Thoracic aorta (tissue), 2 donors: ENCODE data around the gene HRCT1. TPM values are rescaled to one million over a fixed set of nuclear protein-coding genes. Genes with fewer than 3 reads are reported as not detected.
"Not testable (repeated sequence)": the region's sequence is repeated elsewhere in the genome, so short reads cannot be mapped to it uniquely, and the experiment has no call there.

Experiments used
- ATAC-seq: fragments of 150-250 bp; one replicate; pipeline ENCODE4 v1.8.0; 2017; ENCODE audit warnings: low read depth; ENCODE audit not compliant: insufficient number of reproducible peaks, low FRiP score
- DNase-seq: peaks from one replicate; pipeline ENCODE4 v3.0.0-alpha.2; 2020; ENCODE audit warnings: low spot score
- H3K27ac ChIP-seq, 2 donors: fragments of 200-600 bp; sonication (generic); 1 replicate in 1 of 2; 2 replicates in 1 of 2; pipeline ENCODE4 v1.5.1; 2016; ENCODE audit warnings: mild to moderate bottlenecking in 2 of 2, moderate library complexity in 2 of 2
- H3K27me3 ChIP-seq: fragments of 200-600 bp; sonication (generic); replicated peaks from 2 replicates; pipeline ENCODE4 v1.6.0; 2016; ENCODE audit warnings: mild to moderate bottlenecking; ENCODE audit not compliant: insufficient read depth
- H3K36me3 ChIP-seq: fragments of 200-600 bp; sonication (generic); one replicate; pipeline ENCODE4 v1.5.1; 2016
- H3K4me1 ChIP-seq, 2 donors: fragments of 200-600 bp; sonication (generic); 1 replicate in 1 of 2; 2 replicates in 1 of 2; pipeline versions ENCODE4 v1.5.1 to v1.6.0; 2016; ENCODE audit warnings: low read depth in 2 of 2, mild to moderate bottlenecking in 1 of 2; ENCODE audit not compliant: control insufficient read depth in 1 of 2
- H3K4me3 ChIP-seq: fragments of 200-600 bp; sonication (generic); 2 replicates; pipeline ENCODE4 v1.5.1; 2016; ENCODE audit warnings: mild to moderate bottlenecking
- H3K9me3 ChIP-seq: fragments of 200-600 bp; sonication (generic); 2 replicates; pipeline ENCODE4 v1.5.1; 2016
- total RNA-seq, 2 donors: library from RNA; depleted of rRNA; stranded (reverse); fragments of >200 nt; gene quantifications; one replicate each; pipeline versions ENCODE4 v1.1.0 to v1.2.3, GENCODE V29; 2016
- TF ChIP-seq, protein P1 (sequence below): fragments of 200-600 bp; sonication (generic); IDR thresholded peaks from one replicate; pipeline ENCODE4 v1.5.1; 2019; ENCODE audit warnings: antibody characterized with exemption

The HRCT1 gene
- total RNA-seq, 2 donors from 2014 or later = 20.4 to 23.6 TPM

GRCh38 chr9:35933550-35934067 lies 27.6 kb downstream of the HRCT1 start:
- H3K36me3 ChIP-seq = no peaks in the 10 kb centered on the region
- TF ChIP-seq, protein P1, sequence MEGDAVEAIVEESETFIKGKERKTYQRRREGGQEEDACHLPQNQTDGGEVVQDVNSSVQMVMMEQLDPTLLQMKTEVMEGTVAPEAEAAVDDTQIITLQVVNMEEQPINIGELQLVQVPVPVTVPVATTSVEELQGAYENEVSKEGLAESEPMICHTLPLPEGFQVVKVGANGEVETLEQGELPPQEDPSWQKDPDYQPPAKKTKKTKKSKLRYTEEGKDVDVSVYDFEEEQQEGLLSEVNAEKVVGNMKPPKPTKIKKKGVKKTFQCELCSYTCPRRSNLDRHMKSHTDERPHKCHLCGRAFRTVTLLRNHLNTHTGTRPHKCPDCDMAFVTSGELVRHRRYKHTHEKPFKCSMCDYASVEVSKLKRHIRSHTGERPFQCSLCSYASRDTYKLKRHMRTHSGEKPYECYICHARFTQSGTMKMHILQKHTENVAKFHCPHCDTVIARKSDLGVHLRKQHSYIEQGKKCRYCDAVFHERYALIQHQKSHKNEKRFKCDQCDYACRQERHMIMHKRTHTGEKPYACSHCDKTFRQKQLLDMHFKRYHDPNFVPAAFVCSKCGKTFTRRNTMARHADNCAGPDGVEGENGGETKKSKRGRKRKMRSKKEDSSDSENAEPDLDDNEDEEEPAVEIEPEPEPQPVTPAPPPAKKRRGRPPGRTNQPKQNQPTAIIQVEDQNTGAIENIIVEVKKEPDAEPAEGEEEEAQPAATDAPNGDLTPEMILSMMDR = no peak
- DNase-seq (no peak), ATAC-seq (no peak)
- no peaks in the 10 kb centered on the region for H3K9me3 ChIP-seq
- peaks cover 31 to 48% of the 10 kb centered on the region in 2 donors for H3K4me1 ChIP-seq
- no peaks in the 10 kb centered on the region for H3K27me3 ChIP-seq
- H3K27ac ChIP-seq = peak overlapping the region; percentile 6 to 36
- H3K4me3 ChIP-seq = no peak overlapping the region

GRCh38 chr9:35934069-35934468 lies 28.1 kb downstream of the HRCT1 start:
- H3K27ac ChIP-seq = peak overlapping the region; percentile 6 to 37
- peaks cover 31 to 53% of the 10 kb centered on the region in 2 donors for H3K4me1 ChIP-seq
- H3K27me3 ChIP-seq, H3K9me3 ChIP-seq, DNase-seq, H3K4me3 ChIP-seq, H3K36me3 ChIP-seq, ATAC-seq: not testable (repeated sequence)

DNA sequence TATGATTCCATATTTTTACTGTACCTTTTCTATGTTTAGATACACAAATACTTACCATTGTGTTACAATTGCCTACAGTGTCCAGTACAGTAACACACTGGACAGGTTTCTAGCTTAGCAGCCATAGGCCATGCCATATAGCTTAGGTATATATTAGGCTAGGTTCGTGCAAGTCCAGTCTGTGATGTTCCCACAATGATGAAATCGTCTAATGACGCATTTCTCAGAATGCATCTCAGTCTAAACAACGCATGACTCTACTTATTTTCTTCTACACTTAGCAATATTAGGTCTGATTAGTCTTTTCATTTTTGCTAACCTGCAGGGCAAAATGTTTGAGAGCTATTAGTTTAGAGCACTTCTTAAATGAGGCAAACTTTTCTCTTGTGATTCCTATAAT lies 29.3 kb downstream of the HRCT1 start:
- TF ChIP-seq, protein P1 = no peak
- Histone ChIP-seq H3K9me3 (no peaks in the 10 kb centered on the region), H3K4me1 (peaks cover 31 to 63% of the 10 kb centered on the region in 2 donors), H3K36me3 (no peaks in the 10 kb centered on the region), H3K27me3 (no peaks in the 10 kb centered on the region), H3K4me3 (no peak overlapping the region), H3K27ac (peak overlapping the region; percentile 83 to 95)
- no peak for ATAC-seq
- DNase-seq = no peak

DNA sequence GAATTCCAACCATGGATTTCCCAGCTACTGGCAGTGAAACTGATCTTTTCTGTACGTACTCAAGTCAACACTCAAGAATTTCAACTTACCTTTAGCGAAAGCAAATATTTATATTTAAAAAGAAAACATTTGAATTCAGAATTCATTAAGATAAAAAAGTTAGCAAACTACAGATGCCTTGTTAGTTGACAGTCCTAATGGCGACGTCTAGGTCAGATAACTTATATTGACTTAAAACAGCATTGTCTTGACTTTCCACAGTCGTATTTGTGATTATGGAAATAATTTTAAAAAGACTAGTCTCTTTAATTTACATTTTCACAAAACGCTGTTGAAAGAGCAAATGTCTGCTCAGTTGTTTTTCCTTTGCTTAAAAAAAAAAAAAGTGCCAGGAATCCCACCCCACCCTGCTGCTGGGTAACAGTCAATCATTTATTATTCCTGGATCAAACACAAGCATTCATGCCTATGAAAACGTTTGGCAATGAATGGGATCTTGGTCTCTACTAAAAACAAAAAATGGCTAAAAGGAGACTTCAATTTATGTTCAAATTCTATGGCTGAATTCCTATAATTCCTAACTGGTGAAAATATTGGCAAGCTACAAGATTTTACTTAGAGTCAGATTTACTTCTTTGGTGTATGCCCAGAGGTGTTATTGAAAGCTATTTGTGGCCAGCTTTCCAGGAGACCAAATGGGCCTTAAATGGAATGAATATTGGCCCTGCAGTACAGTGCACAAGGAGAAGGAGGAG lies 29.9 kb downstream of the HRCT1 start:
- ATAC-seq (peak; percentile 67), DNase-seq (no peak)
- Histone ChIP-seq H3K9me3 (no peaks in the 10 kb centered on the region), H3K4me3 (peak overlapping the region; percentile 24), H3K27ac (peak overlapping the region; percentile 83 to 95), H3K27me3 (no peaks in the 10 kb centered on the region), H3K4me1 (peaks cover 31 to 63% of the 10 kb centered on the region in 2 donors), H3K36me3 (no peaks in the 10 kb centered on the region)
- TF ChIP-seq, protein P1 = no peak

DNA sequence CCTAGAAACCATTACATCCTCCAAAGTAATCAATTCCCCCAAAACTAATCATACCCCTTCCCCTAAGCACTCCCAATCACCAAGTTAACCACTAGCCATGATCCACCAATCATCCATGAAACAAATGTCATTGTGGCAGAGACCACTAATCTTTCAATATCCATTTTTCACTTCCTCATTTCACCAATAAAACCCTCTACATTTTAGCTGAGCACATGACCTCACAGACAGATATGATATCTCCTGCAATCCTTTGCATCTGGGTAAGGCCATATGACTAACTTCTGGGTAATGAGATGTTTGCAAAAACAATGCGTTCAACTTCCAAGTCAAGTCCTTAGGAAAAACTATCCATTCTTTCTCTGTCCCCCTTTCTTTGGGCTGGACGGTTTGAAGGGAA lies 31.2 kb downstream of the HRCT1 start:
- Histone ChIP-seq H3K4me3 (no peak overlapping the region), H3K4me1 (peaks cover 31 to 63% of the 10 kb centered on the region in 2 donors), H3K9me3 (no peaks in the 10 kb centered on the region), H3K27ac (peak overlapping the region; percentile 83 to 95), H3K36me3 (no peaks in the 10 kb centered on the region), H3K27me3 (no peaks in the 10 kb centered on the region)
- TF ChIP-seq, protein P1 = no peak
- DNase-seq = no peak
- ATAC-seq = no peak
